ENCODE data around the gene FZR1.

FZR1 gene

DNA sequence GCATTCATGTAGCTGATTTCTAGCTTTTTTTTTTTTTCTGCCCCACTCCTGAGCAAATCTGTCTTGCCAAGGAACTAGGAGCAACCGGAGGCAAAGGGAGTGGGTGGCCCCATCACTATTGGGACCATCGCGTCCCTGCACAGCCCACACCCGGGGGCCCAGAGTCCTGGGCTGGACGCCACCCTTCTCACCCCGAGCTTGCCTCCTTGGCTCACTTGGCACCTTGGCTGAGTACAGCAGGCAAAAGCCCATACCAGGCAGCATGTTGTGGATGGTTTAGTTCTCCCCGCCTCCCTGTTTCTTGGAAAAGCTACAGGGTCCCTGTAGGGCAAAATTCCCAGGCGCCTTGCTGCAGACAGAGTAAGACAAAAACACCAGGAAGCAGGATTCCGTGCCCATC lies 39.5 kb upstream of the FZR1 start:
- Mint-ChIP-seq H3K9me3 (no peaks in the 10 kb centered on the region), H3K27me3 (no peaks in the 10 kb centered on the region), H3K4me3 (no peak overlapping the region), H3K36me3 (ENCODE audit: insufficient read depth) (peaks cover 7% of the 10 kb centered on the region), H3K27ac (peak overlapping the region in 1 of 2 donors; percentile 59), H3K4me1 (ENCODE audit: low read depth in 2 of 2) (peaks cover 0 to 3% of the 10 kb centered on the region in 2 donors)
- ATAC-seq (replicated peaks) = no peak
- no peak for DNase-seq

DNA sequence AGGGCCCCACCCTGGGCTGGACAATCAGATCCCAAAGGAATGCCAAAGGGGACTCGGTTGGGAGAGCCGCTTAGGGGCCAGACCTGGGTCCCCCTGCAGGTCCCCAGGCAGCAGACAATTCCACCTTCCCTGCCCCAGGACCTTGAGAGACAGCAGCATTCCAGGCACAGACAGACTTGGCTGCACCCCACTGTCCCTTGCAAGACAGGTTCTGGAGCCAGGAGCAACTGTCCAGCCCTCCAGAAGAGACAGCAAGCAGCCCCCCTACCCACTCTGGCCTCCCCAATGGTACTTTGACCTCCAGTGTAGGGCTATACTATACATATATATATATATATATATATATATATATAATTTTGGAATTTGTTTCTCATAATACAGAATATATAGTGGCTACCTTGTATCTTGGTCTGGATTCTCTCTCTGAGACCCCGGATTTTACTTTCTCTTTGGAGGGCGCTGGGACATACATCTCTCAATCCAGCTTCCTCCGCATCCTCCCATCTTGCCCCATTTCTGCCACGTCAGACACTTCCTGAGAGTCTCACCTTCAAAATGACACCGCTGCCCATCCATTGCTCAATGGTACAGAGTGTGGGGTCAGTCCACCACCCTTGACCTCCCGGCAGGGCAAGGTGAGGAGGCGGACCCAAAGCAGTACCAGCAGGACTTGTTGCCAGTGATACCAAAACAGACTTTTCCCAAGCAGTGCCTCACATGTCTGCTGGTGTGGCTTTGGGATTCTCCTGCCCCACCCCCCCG lies 38.5 kb upstream of the FZR1 start:
- H3K4me1 Mint-ChIP-seq (ENCODE audit: low read depth in 2 of 2) = peaks cover 0 to 3% of the 10 kb centered on the region in 2 donors
- no peaks in the 10 kb centered on the region for H3K9me3 Mint-ChIP-seq
- DNase-seq = no peak
- no peak overlapping the region for H3K4me3 Mint-ChIP-seq
- peaks cover 7% of the 10 kb centered on the region for H3K36me3 Mint-ChIP-seq (ENCODE audit: insufficient read depth)
- no peaks in the 10 kb centered on the region for H3K27me3 Mint-ChIP-seq
- no peak for ATAC-seq (replicated peaks)
- no peak overlapping the region for H3K27ac Mint-ChIP-seq

DNA sequence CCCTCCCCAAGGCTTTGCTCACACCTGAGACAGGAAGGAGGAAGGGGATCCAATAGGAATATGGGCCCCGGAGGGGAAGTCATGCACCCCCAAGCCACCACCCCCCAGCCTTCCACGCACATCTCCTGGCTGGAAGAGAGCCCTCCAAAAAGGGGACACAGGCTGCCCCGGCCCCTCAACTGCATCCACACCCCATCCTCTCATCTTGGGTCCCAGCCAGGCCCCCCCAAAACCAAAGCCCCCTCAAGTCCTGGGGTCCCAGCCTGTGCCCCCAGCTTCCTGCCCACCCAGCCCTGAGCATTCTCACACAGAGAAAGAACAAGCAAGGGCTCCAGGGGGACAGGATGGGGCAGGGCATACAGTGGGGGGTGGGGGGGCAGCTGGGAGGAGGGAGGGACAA lies 37.9 kb upstream of the FZR1 start:
- Mint-ChIP-seq H3K9me3 (no peaks in the 10 kb centered on the region), H3K27me3 (no peaks in the 10 kb centered on the region), H3K4me1 (ENCODE audit: low read depth in 2 of 2) (peaks cover 0 to 3% of the 10 kb centered on the region in 2 donors), H3K4me3 (no peak overlapping the region), H3K27ac (no peak overlapping the region), H3K36me3 (ENCODE audit: insufficient read depth) (peaks cover 7% of the 10 kb centered on the region)
- ATAC-seq (replicated peaks) = no peak
- no peak for DNase-seq

DNA sequence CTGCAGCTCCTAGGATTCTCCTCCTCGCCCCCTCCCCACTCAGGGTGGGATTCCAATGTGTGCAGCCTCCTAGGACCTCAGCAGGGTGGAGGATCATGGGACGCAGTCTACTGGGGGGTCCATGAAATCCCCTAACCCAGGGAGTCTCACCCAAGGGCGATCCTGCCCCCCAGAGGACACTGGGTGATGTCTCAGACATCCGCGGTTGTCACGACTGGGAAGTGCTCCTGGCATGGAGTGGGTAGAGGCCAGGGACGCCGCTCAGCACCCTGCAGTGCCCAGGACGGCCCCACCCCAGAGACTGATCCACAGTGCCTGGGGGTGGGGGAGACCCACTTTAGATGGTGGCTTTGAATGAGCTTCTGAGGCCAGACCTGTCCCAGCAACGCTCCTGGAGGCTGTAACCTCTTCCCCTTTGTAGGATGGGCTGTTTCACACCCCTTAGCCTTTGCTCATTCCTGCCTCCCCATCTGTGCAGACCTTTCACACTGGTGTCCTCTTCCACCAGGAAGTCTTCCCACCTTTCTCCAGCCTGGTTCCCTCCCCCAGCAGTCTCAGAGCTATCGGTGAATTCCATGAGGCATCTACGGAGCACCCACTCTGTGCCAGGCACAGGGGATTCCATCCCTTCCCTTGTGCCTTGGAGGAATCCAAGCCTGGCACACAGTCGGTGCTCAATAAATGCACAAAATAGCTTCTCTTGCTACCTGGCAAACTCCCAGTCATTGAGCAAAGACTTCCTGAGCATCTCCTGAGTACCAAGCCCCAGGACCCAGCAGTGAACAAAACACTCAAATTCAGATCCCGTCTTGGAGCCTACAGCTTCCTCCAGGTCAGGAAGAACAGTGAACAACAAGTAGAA lies 36.2 kb upstream of the FZR1 start:
- Mint-ChIP-seq H3K9me3 (no peaks in the 10 kb centered on the region), H3K27ac (peak overlapping the region in 1 of 2 donors; percentile 1), H3K4me1 (ENCODE audit: low read depth in 2 of 2) (peaks cover 0 to 3% of the 10 kb centered on the region in 2 donors), H3K4me3 (no peak overlapping the region), H3K27me3 (no peaks in the 10 kb centered on the region), H3K36me3 (ENCODE audit: insufficient read depth) (peaks cover 7% of the 10 kb centered on the region)
- ATAC-seq (replicated peaks) = no peak
- no peak for DNase-seq

DNA sequence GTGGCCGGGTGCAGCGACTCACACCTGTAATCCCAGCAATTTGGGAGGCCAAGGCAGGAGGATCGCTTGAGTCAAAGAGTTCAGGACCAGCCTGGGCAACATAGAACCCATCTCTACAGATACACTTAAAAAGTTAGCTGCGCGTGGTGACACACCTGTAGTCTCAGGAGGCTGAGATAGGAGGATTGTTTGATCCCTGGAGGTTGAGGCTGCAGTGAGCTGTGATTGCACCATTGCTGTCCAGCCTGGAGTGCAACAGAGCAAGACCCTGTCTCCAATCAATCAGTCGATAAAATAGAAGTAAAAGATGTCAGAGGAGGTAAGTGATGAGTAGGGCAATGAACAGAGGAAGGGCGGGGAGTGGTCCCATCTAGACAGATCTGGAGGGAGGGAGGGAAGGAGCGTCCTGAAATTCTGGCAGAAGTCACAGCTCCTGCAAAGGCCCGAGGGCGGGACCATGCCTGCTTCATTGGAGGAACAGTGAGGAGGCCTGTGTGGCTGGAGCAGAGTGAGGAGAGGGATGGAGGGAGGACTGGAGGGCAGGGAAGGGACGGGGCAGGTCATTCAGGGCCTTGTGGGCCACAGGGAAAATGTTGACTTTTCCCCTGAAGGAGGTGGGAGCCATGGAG lies 35.5 kb upstream of the FZR1 start:
- H3K27ac Mint-ChIP-seq = peak overlapping the region in 1 of 2 donors; percentile 1
- peaks cover 0 to 3% of the 10 kb centered on the region in 2 donors for H3K4me1 Mint-ChIP-seq (ENCODE audit: low read depth in 2 of 2)
- no peak overlapping the region for H3K4me3 Mint-ChIP-seq
- H3K36me3 Mint-ChIP-seq (ENCODE audit: insufficient read depth) = peaks cover 3% of the 10 kb centered on the region
- ATAC-seq (replicated peaks) = no peak
- no peaks in the 10 kb centered on the region for H3K27me3 Mint-ChIP-seq
- H3K9me3 Mint-ChIP-seq = no peaks in the 10 kb centered on the region
- DNase-seq = no peak

DNA sequence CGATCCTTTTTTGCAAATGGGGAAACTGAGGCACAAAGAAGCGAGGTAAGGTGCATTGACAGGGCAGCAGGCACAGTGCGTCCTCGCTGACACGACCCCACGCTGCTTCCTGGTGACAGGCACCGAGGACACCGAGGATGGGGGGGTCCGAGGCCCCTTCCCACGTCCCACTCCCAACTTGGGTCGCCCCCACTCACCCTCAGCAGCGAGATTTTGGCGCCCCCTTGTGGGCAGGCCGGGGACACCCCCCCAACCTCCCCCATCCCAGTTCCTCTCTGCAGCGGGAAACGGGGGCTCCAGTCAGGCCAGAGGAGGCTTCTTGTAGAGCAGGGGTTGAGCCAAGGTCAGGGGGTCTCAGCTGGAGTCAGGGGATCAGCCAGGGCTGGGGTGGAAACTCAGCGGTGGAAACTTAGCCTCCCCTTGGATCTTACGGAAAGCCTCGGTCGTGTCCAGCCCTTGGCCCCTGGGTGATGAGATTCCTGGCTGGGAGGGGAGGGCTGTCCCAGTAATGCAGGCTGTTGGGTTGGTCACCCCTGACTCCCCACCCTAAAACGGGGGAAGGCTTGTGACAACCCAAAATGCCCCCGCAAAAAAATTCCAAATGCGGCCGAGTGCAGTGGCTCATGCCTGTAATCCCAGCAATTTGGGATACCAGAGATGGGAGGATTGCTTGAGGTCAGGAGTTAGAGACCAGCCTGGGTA lies 34.0 kb upstream of the FZR1 start:
- H3K27ac Mint-ChIP-seq = no peak overlapping the region

DNA sequence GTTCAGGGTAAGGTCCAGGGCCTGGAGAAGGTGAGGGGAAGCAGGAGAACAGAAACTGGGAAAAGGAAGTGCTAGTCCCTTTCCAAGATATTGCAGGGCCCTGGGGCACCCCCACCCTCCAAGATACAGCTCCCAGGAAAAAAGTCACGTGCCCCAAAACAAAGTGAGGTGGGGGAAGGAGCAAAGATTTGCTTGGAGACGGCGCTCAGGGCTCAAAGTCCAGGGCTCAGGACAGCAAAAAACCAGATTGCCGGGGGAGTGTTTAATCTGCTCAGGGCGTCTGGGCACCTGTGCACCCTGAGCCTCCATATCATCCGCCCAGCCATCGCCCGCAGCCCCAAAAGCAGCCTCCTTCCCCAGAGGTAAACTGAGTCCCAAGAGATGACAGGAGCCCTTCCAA lies 32.1 kb upstream of the FZR1 start:
- H3K27ac Mint-ChIP-seq = no peak overlapping the region
- H3K9me3 Mint-ChIP-seq = no peaks in the 10 kb centered on the region
- DNase-seq (no peak), ATAC-seq (replicated peaks) (no peak)
- H3K4me3 Mint-ChIP-seq = no peak overlapping the region
- peaks cover 4% of the 10 kb centered on the region for H3K36me3 Mint-ChIP-seq (ENCODE audit: insufficient read depth)
- no peaks in the 10 kb centered on the region for H3K27me3 Mint-ChIP-seq
- peaks cover 9 to 15% of the 10 kb centered on the region in 2 donors for H3K4me1 Mint-ChIP-seq (ENCODE audit: low read depth in 2 of 2)

More for the DNA sequence above, 34.0 kb upstream of the FZR1 start:
- DNase-seq (peak in 2 of 3 experiments; percentile 10 to 33), ATAC-seq (replicated peaks) (peak; percentile 33)
- H3K4me1 Mint-ChIP-seq (ENCODE audit: low read depth in 2 of 2) = peaks cover 0 to 3% of the 10 kb centered on the region in 2 donors
- no peak overlapping the region for H3K4me3 Mint-ChIP-seq
- no peaks in the 10 kb centered on the region for H3K36me3 Mint-ChIP-seq (ENCODE audit: insufficient read depth)
- H3K27me3 Mint-ChIP-seq = no peaks in the 10 kb centered on the region
- no peaks in the 10 kb centered on the region for H3K9me3 Mint-ChIP-seq

DNA sequence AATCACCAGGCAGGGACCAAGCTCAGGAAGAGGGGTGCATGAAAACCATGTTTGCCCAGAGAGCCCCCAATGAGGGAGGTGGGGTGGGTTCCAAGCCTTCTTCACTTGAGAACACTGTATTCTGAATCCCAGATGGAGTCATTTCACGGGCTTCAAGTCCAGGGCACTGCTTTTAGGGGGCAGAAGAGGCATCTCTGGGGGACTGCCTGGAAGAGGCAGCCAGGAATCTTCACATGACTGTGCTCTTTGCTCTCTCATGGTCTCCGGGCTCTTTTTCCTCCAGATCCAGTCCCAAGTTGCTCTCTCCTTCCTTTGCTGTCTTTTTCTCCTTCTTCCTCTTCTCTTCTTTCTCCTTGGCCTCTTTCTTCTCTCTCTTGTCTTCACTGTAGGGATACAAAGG lies 31.5 kb upstream of the FZR1 start:
- no peak overlapping the region for H3K27ac Mint-ChIP-seq
- DNase-seq (no peak), ATAC-seq (replicated peaks) (no peak)
- no peaks in the 10 kb centered on the region for H3K9me3 Mint-ChIP-seq
- H3K27me3 Mint-ChIP-seq = no peaks in the 10 kb centered on the region
- no peak overlapping the region for H3K4me3 Mint-ChIP-seq
- peaks cover 13 to 20% of the 10 kb centered on the region in 2 donors for H3K4me1 Mint-ChIP-seq (ENCODE audit: low read depth in 2 of 2)
- H3K36me3 Mint-ChIP-seq (ENCODE audit: insufficient read depth) = peaks cover 4% of the 10 kb centered on the region

DNA sequence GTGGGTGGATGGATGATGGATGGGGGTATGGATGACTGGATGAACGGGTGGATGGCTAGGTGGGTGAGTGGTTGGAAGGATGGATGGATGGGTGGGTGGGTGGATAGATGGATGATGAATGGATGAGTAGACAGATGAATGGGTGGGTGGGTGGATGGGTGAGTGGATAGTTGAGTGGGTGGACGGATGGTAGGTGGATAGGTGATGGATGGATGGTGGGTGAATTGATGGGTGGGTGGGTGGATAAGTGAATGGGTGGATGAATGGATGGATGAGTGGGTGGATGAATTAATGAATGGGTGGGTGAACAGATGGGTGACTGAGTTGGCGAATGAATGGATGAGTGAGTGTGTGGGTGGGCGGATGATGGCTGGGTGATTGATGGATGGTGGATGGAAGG lies 30.7 kb upstream of the FZR1 start:
- Mint-ChIP-seq H3K9me3 (no peaks in the 10 kb centered on the region), H3K4me1 (ENCODE audit: low read depth in 2 of 2) (peaks cover 13 to 19% of the 10 kb centered on the region in 2 donors), H3K27me3 (no peaks in the 10 kb centered on the region), H3K4me3 (no peak overlapping the region), H3K27ac (no peak overlapping the region), H3K36me3 (ENCODE audit: insufficient read depth) (peaks cover 4% of the 10 kb centered on the region)
- ATAC-seq (replicated peaks) (no peak), DNase-seq (no peak)

DNA sequence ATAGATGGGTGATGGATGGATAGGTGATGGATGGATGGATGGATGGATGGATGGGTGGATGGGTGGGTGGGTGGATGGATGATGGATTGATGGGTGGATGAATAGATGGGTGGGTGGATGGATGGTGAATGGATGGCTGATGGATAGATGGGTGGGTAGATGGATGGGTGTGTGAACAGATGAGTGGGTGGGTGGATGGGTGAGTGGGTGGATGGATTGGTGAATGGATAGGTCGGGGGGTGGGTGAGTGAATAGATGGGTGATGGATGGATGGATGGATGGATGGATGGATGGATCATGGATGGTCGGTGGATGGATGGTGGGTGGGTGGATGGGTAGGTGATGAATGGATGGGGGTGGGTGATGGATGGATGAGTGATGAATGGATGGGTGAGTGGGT lies 29.3 kb upstream of the FZR1 start:
- Mint-ChIP-seq H3K27ac (no peak overlapping the region), H3K4me1 (ENCODE audit: low read depth in 2 of 2) (peaks cover 13 to 17% of the 10 kb centered on the region in 2 donors), H3K9me3 (no peaks in the 10 kb centered on the region), H3K27me3 (no peaks in the 10 kb centered on the region), H3K36me3 (ENCODE audit: insufficient read depth) (peaks cover 8% of the 10 kb centered on the region), H3K4me3 (no peak overlapping the region)
- DNase-seq (no peak), ATAC-seq (replicated peaks) (no peak)

DNA sequence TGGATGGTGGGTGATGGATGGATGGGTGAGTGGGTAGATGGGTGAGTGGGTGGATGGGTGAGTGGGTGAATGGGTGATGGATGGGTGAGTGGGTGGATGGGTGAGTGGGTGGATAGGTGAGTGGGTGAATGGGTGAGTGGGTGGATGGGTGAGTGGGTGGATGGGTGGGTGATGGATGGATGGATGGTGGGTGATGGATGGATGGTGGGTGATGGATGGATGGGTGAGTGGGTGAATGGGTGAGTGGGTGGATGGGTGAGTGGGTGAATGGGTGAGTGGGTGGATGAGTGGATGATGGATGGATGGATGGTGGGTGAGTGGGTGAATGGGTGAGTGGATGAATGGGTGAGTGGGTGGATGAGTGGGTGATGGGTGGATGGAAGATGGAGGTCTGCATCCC lies 28.6 kb upstream of the FZR1 start:
- Mint-ChIP-seq H3K27ac (no peak overlapping the region), H3K36me3 (ENCODE audit: insufficient read depth) (peaks cover 9% of the 10 kb centered on the region), H3K27me3 (no peaks in the 10 kb centered on the region), H3K4me1 (ENCODE audit: low read depth in 2 of 2) (peaks cover 13 to 17% of the 10 kb centered on the region in 2 donors), H3K9me3 (no peaks in the 10 kb centered on the region), H3K4me3 (no peak overlapping the region)
- ATAC-seq (replicated peaks) (no peak), DNase-seq (no peak)

DNA sequence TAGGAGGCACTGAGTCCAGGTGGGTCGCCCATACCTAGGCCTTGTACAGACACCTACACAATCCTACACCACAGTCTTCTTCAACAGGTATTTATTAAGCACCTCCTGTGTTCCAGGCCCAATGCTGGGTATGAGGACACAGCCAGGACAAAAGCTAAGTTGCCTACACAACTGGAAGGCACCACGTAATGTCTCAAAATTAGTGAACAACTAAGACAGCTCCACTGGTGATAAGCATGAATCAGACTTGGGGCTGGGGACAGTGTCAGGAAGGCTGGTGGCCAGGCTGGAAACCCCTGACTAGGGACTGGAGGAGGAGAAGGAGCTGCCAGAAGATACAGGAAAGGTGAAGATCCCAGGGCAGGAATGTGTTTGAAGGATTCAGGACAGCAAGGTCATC lies 28.2 kb upstream of the FZR1 start:
- ATAC-seq (replicated peaks) (no peak), DNase-seq (no peak)
- Mint-ChIP-seq H3K36me3 (ENCODE audit: insufficient read depth) (peaks cover 9% of the 10 kb centered on the region), H3K27ac (peak overlapping the region; percentile 71 to 72), H3K27me3 (no peaks in the 10 kb centered on the region), H3K9me3 (no peaks in the 10 kb centered on the region), H3K4me1 (ENCODE audit: low read depth in 2 of 2) (peaks cover 13 to 17% of the 10 kb centered on the region in 2 donors), H3K4me3 (peak overlapping the region; percentile 68 to 78)

All from effector memory CD8-positive, alpha-beta T cell (primary cell).